Natural killer cell treated with Interleukin-12 subunit alpha and Interleukin-12 subunit beta and Interleukin-15 and Interleukin-18, amount 100 ng/mL, for 72 hours (primary cell): ENCODE measurements around the gene MRTFA. TPM values are rescaled to one million over a fixed set of nuclear protein-coding genes. Genes with fewer than 3 reads are reported as not detected.

Source experiments
- total RNA-seq, 2 donors: library from RNA; stranded (reverse); gene quantifications; one replicate each; pipeline ENCODE4 v1.2.3, GENCODE V29; 2022

MRTFA gene
- total RNA-seq, 2 donors from 2014 or later: 53.4 to 86.9 TPM

Other genes starting within 250 kb of the MRTFA start
- gene MCHR1, start 42.8 kb upstream of the MRTFA start, total RNA-seq: not detected
- 10 to 100 TPM; 31.0 to 39.1 TPM for gene SLC25A17, start 182.6 kb upstream of the MRTFA start, total RNA-seq
- 100 to 1,000 TPM; 119 to 126 TPM for gene ST13, start 219.9 kb upstream of the MRTFA start, total RNA-seq
- 10 to 100 TPM; 16.2 to 26.1 TPM for gene XPNPEP3, start 220.4 kb upstream of the MRTFA start, total RNA-seq
- gene DNAJB7, start 225.4 kb upstream of the MRTFA start, total RNA-seq: not detected